Hindlimb muscle (tissue), 1 donor: ENCODE measurements around the gene STRN. TPM values are rescaled to one million over a fixed set of nuclear protein-coding genes. Genes with fewer than 3 reads are reported as not detected.
"Not testable (repeated sequence)": the region's sequence is repeated elsewhere in the genome, so short reads cannot be mapped to it uniquely, and the experiment has no call there.

Experiments used
- DNase-seq: peaks from one replicate; pipeline ENCODE4 v3.0.0-alpha.2; 2013
- polyA plus RNA-seq: library from polyadenylated mRNA; unstranded; fragments of 120-200 nt; gene quantifications from one replicate; pipeline ENCODE4 v1.2.1, GENCODE V29; 2013; ENCODE audit not compliant: insufficient read length

STRN gene
- polyA plus RNA-seq, 1 donor: 17.4 TPM

- no peak for DNase-seq
These were observed 5.6 kb downstream of the STRN start for GRCh38 chr2:36960773-36961172.

GRCh38 chr2:36960005-36960675 is 6.2 kb downstream of the STRN start:
- no peak for DNase-seq

GRCh38 chr2:36954977-36955607 is 11.2 kb downstream of the STRN start:
- DNase-seq: no peak

- DNase-seq: no peak
These were observed 13.6 kb downstream of the STRN start for GRCh38 chr2:36952748-36953197.

GRCh38 chr2:36951574-36951973 is 14.8 kb downstream of the STRN start:
- DNase-seq: no peak

GRCh38 chr2:36951027-36951518 is 15.3 kb downstream of the STRN start:
- no peak for DNase-seq

GRCh38 chr2:36949845-36950244 is 16.5 kb downstream of the STRN start:
- DNase-seq: no peak

GRCh38 chr2:36945240-36945639 is 21.1 kb downstream of the STRN start:
- not testable (repeated sequence) for DNase-seq

- no peak for DNase-seq
These were observed 24.5 kb downstream of the STRN start for GRCh38 chr2:36941867-36942266.

GRCh38 chr2:36936526-36936925 is 29.8 kb downstream of the STRN start:
- DNase-seq: not testable (repeated sequence)

GRCh38 chr2:36931688-36932087 is 34.6 kb downstream of the STRN start:
- not testable (repeated sequence) for DNase-seq

- peak; percentile 6 for DNase-seq
These were observed 35.4 kb downstream of the STRN start for GRCh38 chr2:36930787-36931410.

- DNase-seq: not testable (repeated sequence)
These were observed 39.9 kb downstream of the STRN start for GRCh38 chr2:36926175-36927132.

- not testable (repeated sequence) for DNase-seq
These were observed 43.7 kb downstream of the STRN start for GRCh38 chr2:36922629-36923028.

- no peak for DNase-seq
These were observed 44.4 kb downstream of the STRN start for GRCh38 chr2:36921984-36922383.

GRCh38 chr2:36919041-36919837 is 47.1 kb downstream of the STRN start:
- DNase-seq: no peak

- no peak for DNase-seq
These were observed 48.0 kb downstream of the STRN start for GRCh38 chr2:36918307-36918706.

GRCh38 chr2:36915627-36916026 is 50.7 kb downstream of the STRN start:
- no peak for DNase-seq

- DNase-seq: no peak
These were observed 53.6 kb downstream of the STRN start for GRCh38 chr2:36912695-36913094.

GRCh38 chr2:36911012-36911411 is 55.3 kb downstream of the STRN start:
- DNase-seq: no peak

- no peak for DNase-seq
These were observed 60.1 kb downstream of the STRN start for GRCh38 chr2:36906277-36906676.

GRCh38 chr2:36904636-36905035 is 61.7 kb downstream of the STRN start:
- DNase-seq: no peak
